Subcutaneous abdominal adipose tissue (tissue), 5 donors: ENCODE data around the gene CCDC195.
"Not testable (repeated sequence)": the region's sequence is repeated elsewhere in the genome, so short reads cannot be mapped to it uniquely, and the experiment has no call there.

Source experiments
- H3K27ac ChIP-seq: one replicate; pipeline ENCODE4 v1.7.0; 2013; ENCODE audit warnings: low read depth, mild to moderate bottlenecking, inconsistent platforms, low read length, moderate library complexity
- H3K27me3 ChIP-seq, 5 donors: one replicate each; pipeline ENCODE4 v1.7.0; 2013; ENCODE audit warnings: low read length in 5 of 5, inconsistent platforms in 1 of 5; ENCODE audit not compliant: control insufficient read depth in 5 of 5, insufficient read depth in 4 of 5
- H3K36me3 ChIP-seq, 5 donors: one replicate each; pipeline ENCODE4 v1.7.0; 2013; ENCODE audit warnings: low read length in 5 of 5; ENCODE audit not compliant: control insufficient read depth in 5 of 5, insufficient read depth in 5 of 5
- H3K4me1 ChIP-seq, 5 donors: one replicate each; pipeline ENCODE4 v1.7.0; 2013; ENCODE audit warnings: low read length in 5 of 5, mild to moderate bottlenecking in 3 of 5, moderate library complexity in 1 of 5; ENCODE audit not compliant: control insufficient read depth in 5 of 5, insufficient read depth in 5 of 5
- H3K4me3 ChIP-seq, 5 donors: one replicate each; pipeline ENCODE4 v1.7.0; 2013; ENCODE audit warnings: low read length in 5 of 5, low read depth in 1 of 5
- H3K9ac ChIP-seq, 5 donors: one replicate each; pipeline ENCODE4 v1.7.0; 2013; ENCODE audit warnings: low read length in 5 of 5, mild to moderate bottlenecking in 4 of 5, moderate library complexity in 3 of 5
- H3K9me3 ChIP-seq, 5 donors: one replicate each; pipeline ENCODE4 v1.7.0; 2013; ENCODE audit warnings: low read length in 5 of 5; ENCODE audit not compliant: control insufficient read depth in 5 of 5
- donor health status: healthy.
- donor health status: healthy.
- donor health status: healthy.
- donor health status: healthy.
- donor health status: healthy.

Gene CCDC195

DNA sequence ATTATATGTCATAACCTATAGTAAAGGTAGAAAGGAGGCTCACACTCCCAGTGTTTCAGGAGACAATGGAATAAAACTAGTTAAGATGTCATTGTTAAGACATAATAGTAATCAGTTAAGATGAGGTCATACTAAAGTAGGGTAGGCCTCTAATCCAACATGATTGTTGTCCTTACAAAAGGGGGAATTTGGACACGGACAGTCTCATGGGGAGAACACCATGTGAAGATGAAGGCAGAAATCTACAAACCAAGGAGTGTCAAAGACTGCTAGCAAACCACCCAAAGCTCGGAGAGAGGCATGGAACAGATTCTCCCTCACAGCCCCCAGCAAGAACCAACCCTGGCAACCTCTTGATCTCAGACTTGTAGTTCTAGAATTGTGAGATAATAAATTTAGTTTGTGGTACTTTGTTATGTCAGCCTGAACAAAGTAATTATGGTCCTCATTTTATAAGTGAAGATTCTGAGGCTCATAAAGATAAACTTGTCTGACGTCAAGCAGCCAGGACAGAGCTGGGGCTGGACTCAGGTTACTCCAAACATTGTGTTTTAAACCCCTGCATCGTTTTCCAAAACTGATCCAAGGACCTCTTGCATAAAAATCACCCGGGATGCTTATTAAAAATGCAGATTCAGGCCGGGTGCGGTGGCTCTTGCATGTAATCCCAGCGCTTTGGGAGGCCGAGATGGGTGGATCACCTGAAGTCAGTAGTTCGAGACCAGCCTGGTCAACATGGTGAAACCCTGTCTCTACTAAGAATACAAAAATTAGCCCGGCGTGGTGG, 47.8 kb downstream of the CCDC195 start:
- Histone ChIP-seq H3K27ac (no peak overlapping the region), H3K4me1 (no peaks in the 10 kb centered on the region), H3K27me3 (no peaks in the 10 kb centered on the region), H3K9me3 (peaks cover 0 to 5% (median under 1%) of the 10 kb centered on the region in 5 donors), H3K9ac (no peak overlapping the region), H3K36me3 (no peaks in the 10 kb centered on the region), H3K4me3 (no peak overlapping the region)

DNA sequence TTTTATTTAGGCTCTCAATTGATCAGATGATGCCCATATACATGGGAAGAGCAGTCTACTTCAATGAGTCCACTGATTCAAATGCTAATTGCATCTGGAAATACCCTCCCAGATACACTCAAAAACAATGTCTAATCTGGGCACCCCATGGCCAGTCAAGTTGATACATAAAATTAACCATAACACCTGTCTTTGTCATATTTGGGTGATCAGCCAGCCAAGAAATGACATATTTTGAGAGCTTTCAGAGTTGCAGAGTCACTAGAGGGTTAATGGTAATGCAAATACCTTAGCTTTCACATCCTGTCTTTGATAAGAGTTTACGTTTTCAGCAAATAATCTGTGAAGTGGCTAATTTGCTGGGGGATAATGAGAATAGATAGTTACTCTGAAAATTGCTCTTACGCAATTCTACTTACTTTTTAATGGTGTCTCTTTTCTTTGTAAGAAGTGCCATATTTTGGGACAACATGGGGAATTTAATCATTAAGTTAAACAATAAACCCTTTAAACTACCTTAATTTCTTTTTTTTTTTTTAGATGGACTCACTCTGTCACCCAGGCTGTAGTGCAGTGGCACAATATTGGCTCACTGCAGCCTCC, 49.1 kb downstream of the CCDC195 start:
- Histone ChIP-seq H3K4me1 (no peaks in the 10 kb centered on the region), H3K27me3 (no peaks in the 10 kb centered on the region), H3K9ac (no peak overlapping the region), H3K9me3 (peaks cover 0 to 11% (median 3%) of the 10 kb centered on the region in 5 donors), H3K27ac (no peak overlapping the region), H3K36me3 (no peaks in the 10 kb centered on the region), H3K4me3 (no peak overlapping the region)

DNA sequence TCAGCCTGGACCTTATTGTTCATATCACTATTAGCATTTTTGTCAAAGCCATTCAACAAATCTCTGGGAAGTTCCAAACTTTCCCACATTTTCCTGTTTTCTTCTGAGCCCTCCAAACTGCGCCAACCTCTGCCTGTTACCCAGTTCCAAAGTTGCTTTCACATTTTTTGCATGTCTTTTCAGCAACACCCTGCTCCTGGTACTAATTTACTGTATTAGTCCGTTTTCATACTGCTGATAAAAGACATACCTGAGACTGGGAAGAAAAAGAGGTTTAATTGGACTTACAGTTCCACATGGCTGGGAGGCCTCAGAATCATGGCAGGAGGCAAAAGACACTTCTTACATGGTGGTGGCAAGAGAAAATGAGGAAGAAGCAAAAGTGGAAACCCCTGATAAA, 52.8 kb downstream of the CCDC195 start:
- H3K9me3 ChIP-seq = peaks cover 0 to 11% (median 3%) of the 10 kb centered on the region in 5 donors

DNA sequence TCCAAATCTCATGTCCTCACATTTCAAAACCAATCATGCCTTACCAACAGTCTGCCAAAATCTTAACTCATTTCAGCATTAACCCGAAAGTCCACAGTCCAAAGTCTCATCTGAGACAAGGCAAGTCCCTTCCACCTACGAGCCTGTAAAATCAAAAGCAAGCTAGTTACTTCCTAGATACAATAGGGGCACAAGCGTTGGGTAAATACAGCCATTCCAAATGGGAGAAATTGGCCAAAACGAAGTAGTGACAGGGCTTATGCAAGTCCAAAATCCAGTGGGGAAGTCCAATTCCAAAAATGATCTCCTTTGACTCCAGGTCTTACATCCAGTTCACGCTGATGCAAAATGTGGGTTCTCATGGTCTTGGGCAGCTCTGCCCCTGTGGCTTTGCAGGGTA, 54.5 kb downstream of the CCDC195 start:
- H3K4me3 ChIP-seq, H3K36me3 ChIP-seq, H3K27ac ChIP-seq, H3K4me1 ChIP-seq, H3K27me3 ChIP-seq, H3K9ac ChIP-seq: not testable (repeated sequence)
- H3K9me3 ChIP-seq = peaks cover 0 to 11% (median 3%) of the 10 kb centered on the region in 5 donors

More for the DNA sequence above, 52.8 kb downstream of the CCDC195 start:
- not testable (repeated sequence) for H3K4me1 ChIP-seq, H3K9ac ChIP-seq, H3K4me3 ChIP-seq, H3K36me3 ChIP-seq, H3K27me3 ChIP-seq, H3K27ac ChIP-seq

DNA sequence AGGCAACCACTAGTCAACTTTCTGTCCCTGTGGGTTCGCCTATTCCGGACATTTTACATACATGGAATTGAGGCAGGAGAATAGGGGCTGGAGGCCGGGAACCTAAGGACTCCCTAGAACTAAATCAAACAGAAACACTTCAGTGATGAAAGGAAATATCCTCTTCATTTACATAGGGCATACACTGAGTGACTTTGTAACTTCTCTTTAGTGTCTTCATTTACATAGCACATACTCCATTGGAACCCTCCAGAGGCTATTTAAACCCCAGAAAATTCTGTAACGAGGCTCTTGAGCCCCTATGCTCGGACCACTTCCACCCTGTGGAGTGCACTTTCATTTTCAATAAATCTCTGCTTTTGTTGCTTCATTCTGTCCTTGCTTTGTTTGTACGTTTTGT, 56.5 kb downstream of the CCDC195 start:
- Histone ChIP-seq H3K27me3 (no peaks in the 10 kb centered on the region), H3K4me1 (no peaks in the 10 kb centered on the region), H3K36me3 (no peaks in the 10 kb centered on the region), H3K9me3 (peaks cover 0 to 11% (median 4%) of the 10 kb centered on the region in 5 donors), H3K9ac (no peak overlapping the region), H3K27ac (no peak overlapping the region), H3K4me3 (no peak overlapping the region)

DNA sequence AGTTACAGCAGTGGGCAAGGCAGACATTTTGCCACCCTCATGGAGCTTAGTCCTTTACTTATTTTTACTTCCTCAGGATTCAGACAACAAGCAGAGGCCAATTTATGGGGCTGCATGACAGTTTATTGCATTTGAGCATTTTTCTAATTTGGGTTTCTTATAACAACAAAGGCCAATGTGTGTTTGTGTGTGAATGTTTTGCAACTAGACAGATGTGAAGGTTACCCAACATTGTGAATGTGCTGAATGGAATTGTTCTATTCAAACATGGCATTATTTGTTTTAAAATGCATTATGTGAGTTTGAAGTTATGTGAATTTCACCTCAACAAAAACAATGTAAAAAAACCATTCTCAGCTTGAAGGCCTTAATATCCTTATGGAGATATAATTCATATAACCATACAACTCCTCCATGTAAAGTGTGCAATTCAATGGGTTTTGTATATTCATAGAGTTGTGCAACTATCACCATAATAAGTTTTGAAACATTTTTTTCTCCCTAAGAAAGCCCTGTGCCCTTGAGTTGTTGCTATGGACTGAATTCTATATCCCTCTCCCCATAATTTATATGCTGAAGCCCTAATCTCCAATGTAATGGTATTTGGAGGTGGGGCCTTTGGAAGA, 57.3 kb downstream of the CCDC195 start:
- H3K36me3 ChIP-seq = no peaks in the 10 kb centered on the region
- H3K4me3 ChIP-seq = no peak overlapping the region
- H3K9me3 ChIP-seq = peaks cover 0 to 7% (median 3%) of the 10 kb centered on the region in 5 donors
- no peak overlapping the region for H3K9ac ChIP-seq
- no peaks in the 10 kb centered on the region for H3K27me3 ChIP-seq
- H3K4me1 ChIP-seq = no peaks in the 10 kb centered on the region
- no peak overlapping the region for H3K27ac ChIP-seq

DNA sequence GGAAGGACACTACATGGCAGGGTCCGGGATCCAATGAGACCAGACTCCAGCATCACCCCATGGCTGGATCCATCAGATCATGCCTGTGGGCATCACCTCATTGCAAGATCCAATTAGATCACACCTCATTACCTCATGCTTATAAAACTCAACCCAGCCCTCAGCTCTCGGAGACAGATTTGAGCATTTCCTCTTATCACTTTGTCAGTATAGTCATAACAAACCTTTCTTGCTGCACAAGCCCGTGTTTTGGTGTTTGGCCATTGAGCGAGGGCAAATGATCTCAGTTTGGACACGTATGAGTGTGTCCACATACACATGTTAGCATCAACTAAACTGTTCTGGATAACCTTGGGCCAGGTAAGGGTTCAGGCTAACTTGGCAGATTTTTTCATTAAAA, 58.8 kb downstream of the CCDC195 start:
- Histone ChIP-seq H3K27ac (no peak overlapping the region), H3K36me3 (no peaks in the 10 kb centered on the region), H3K9me3 (peaks cover 0 to 4% (median 0%) of the 10 kb centered on the region in 5 donors), H3K9ac (no peak overlapping the region), H3K27me3 (no peaks in the 10 kb centered on the region), H3K4me1 (no peaks in the 10 kb centered on the region), H3K4me3 (no peak overlapping the region)

DNA sequence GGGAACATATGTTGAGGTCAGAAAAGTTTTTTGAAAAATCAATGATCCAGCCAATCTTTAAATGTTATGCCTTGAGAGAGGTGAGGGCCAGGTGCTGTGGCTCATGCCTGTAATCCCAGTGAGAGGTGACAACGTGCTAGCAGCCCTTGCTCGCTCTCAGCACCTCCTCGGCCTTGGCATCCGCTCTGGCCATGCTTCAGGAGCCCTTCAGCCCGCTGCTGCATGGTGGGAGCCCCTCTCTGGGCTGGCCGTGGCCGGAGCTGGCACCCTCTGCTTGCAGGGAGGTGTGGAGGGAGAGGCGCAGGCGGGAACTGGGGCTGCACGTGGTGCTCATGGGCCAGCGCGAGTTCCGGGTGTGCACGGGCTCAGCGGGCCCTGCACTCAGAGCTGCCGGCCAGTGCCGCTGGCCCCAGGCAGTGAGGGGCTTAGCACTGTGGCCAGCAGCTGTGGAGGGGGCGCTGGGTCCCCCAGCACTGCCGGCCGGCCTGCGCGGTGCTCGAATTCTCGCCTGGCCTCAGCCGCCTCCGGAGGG, 61.1 kb downstream of the CCDC195 start:
- H3K4me1 ChIP-seq = no peaks in the 10 kb centered on the region
- H3K9ac ChIP-seq = no peak overlapping the region
- H3K4me3 ChIP-seq = no peak overlapping the region
- no peaks in the 10 kb centered on the region for H3K27me3 ChIP-seq
- H3K36me3 ChIP-seq = no peaks in the 10 kb centered on the region
- H3K27ac ChIP-seq = no peak overlapping the region
- peaks cover 0 to 4% (median 0%) of the 10 kb centered on the region in 5 donors for H3K9me3 ChIP-seq
